Vagina (tissue), 2 donors: Measurements from ENCODE around the gene TM7SF2. TPM values are rescaled to one million over a fixed set of nuclear protein-coding genes. Genes with fewer than 3 reads are reported as not detected.

Experiments used
- DNase-seq, 2 donors: peaks; one replicate each; pipeline ENCODE4 v3.0.0-alpha.2; 2017; ENCODE audit errors: extremely low spot score in 2 of 2
- H3K27ac ChIP-seq: fragments of 200-600 bp; sonication (generic); one replicate; pipeline ENCODE4 v1.5.1; 2019
- H3K27me3 ChIP-seq: fragments of 200-600 bp; sonication (generic); one replicate; pipeline ENCODE4 v1.5.1; 2019
- H3K36me3 ChIP-seq, 2 donors: fragments of 200-600 bp; sonication (generic); one replicate each; pipeline ENCODE4 v1.5.1; 2017 to 2019
- H3K4me1 ChIP-seq: fragments of 200-600 bp; sonication (generic); one replicate; pipeline ENCODE4 v1.5.1; 2019
- H3K4me3 ChIP-seq, 2 donors: fragments of 200-600 bp; sonication (generic); 1 replicate in 1 of 2; 2 replicates in 1 of 2; pipeline ENCODE4 v1.5.1; 2016 to 2019
- H3K9me3 ChIP-seq: fragments of 200-600 bp; sonication (generic); one replicate; pipeline ENCODE4 v1.5.1; 2019
- CTCF ChIP-seq, 3 experiments: fragments of 450-650 bp in 2 of 3; fragments of 200-600 bp in 1 of 3; sonication (generic) in 1 of 3; IDR thresholded peaks; one replicate each; pipeline ENCODE4 v1.5.1; 2017 to 2019; ENCODE audit warnings: antibody characterized with exemption in 3 of 3, mild to moderate bottlenecking in 2 of 3, moderate library complexity in 2 of 3
- POLR2A ChIP-seq, 2 donors: fragments of 450-650 bp; IDR thresholded peaks; one replicate each; pipeline ENCODE4 v1.6.1; 2017; ENCODE audit warnings: antibody characterized with exemption in 2 of 2, mild to moderate bottlenecking in 2 of 2, moderate library complexity in 2 of 2
- POLR2AphosphoS5 ChIP-seq, 2 donors: sonication (generic); formaldehyde crosslinking; IDR thresholded peaks; one replicate each; pipeline ENCODE4 v1.9.0; 2017; ENCODE audit warnings: antibody characterized with exemption in 2 of 2, mild to moderate bottlenecking in 2 of 2, low read depth in 1 of 2; ENCODE audit not compliant: insufficient read depth in 1 of 2
- intact Hi-C: fragments of 100-400 bp; cut with DNase I; formaldehyde crosslinking; loops from one replicate; pipeline ENCODE4 v1.15.1; 2023
- total RNA-seq: library from RNA; depleted of rRNA; stranded (reverse); fragments of >200 nt; gene quantifications from one replicate; pipeline ENCODE4 v1.2.3, GENCODE V29; 2016

The TM7SF2 gene
- total RNA-seq, 1 donor from 2014 or later, result 37.6 TPM

GRCh38 chr11:65113361-65113756, 1.7 kb downstream of the TM7SF2 start:
- DNase-seq, result no peak
- Histone ChIP-seq H3K9me3 (no peaks in the 10 kb centered on the region), H3K36me3 (peaks cover 0 to 11% of the 10 kb centered on the region in 2 donors), H3K4me3 (peak overlapping the region; percentile 50 to 53), H3K27me3 (no peaks in the 10 kb centered on the region), H3K4me1 (peaks cover 60% of the 10 kb centered on the region), H3K27ac (no peak overlapping the region)
- TF ChIP-seq POLR2AphosphoS5 (IDR thresholded peaks at IDR 0.05; ENCODE audit: insufficient read depth in 1 of 2, low read depth in 1 of 2), result no peak
- TF ChIP-seq CTCF (IDR thresholded peaks at IDR 0.05), result no peak
- no peak for TF ChIP-seq POLR2A (IDR thresholded peaks at IDR 0.05)
- intact Hi-C loops, result no loop called here

- TF ChIP-seq CTCF (IDR thresholded peaks at IDR 0.05), result no peak
- TF ChIP-seq POLR2A (IDR thresholded peaks at IDR 0.05), result no peak
- no peak for TF ChIP-seq POLR2AphosphoS5 (IDR thresholded peaks at IDR 0.05; ENCODE audit: insufficient read depth in 1 of 2, low read depth in 1 of 2)
- peaks cover 0 to 8% of the 10 kb centered on the region in 2 donors for H3K36me3 ChIP-seq
- no peaks in the 10 kb centered on the region for H3K9me3 ChIP-seq
- no peak for DNase-seq
- H3K27ac ChIP-seq, result no peak overlapping the region
- no peak overlapping the region for H3K4me3 ChIP-seq
- H3K27me3 ChIP-seq, result no peaks in the 10 kb centered on the region
- intact Hi-C loops, result no loop called here
- peaks cover 60% of the 10 kb centered on the region for H3K4me1 ChIP-seq
Measured at GRCh38 chr11:65113839-65114238, 2.2 kb downstream of the TM7SF2 start.

GRCh38 chr11:65114538-65115171, 3.0 kb downstream of the TM7SF2 start:
- intact Hi-C loops, result loop anchor here (5.0 kb wide), 1 partner anchor 102 kb away; the partner anchor contains the start of gene ARL2
- peaks cover 60% of the 10 kb centered on the region for H3K4me1 ChIP-seq
- H3K27me3 ChIP-seq, result no peaks in the 10 kb centered on the region
- no peak for DNase-seq
- H3K27ac ChIP-seq, result no peak overlapping the region
- no peaks in the 10 kb centered on the region for H3K9me3 ChIP-seq
- H3K4me3 ChIP-seq, result no peak overlapping the region
- no peak for TF ChIP-seq POLR2A (IDR thresholded peaks at IDR 0.05)
- TF ChIP-seq CTCF (IDR thresholded peaks at IDR 0.05), result no peak
- no peak for TF ChIP-seq POLR2AphosphoS5 (IDR thresholded peaks at IDR 0.05; ENCODE audit: insufficient read depth in 1 of 2, low read depth in 1 of 2)
- peaks cover 0 to 11% of the 10 kb centered on the region in 2 donors for H3K36me3 ChIP-seq

DNA sequence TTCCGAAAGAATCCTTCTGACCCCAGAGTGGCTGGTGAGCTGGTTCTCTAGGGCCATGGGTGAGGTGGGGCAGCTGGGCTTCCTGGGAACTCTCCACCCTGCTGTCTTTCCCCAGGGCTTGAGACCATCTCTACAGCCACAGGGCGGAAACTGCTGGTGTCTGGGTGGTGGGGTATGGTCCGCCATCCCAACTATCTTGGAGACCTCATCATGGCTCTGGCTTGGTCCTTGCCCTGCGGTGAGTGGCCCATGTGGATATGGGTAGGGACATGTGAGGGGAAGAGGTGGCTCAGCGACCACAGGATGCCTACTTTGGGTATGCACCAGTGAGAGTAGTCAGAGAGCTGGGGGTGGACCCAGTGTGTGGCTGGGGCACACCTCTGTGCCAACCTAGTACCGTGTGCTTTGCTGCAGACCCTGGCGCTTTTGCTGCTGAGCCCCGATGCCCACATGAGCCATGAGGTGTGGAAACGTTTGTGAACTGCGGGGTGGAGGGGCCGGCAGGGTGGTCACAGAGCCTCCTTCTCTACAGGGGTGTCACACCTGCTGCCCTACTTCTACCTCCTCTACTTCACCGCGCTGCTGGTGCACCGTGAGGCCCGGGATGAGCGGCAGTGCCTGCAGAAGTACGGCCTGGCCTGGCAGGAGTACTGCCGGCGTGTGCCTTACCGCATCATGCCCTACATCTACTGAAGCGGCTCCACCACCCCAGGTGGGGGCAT, 3.9 kb downstream of the TM7SF2 start:
- H3K36me3 ChIP-seq, result peaks cover 0 to 20% of the 10 kb centered on the region in 2 donors
- no peaks in the 10 kb centered on the region for H3K27me3 ChIP-seq
- DNase-seq, result no peak
- H3K4me1 ChIP-seq, result peaks cover 54% of the 10 kb centered on the region
- H3K27ac ChIP-seq, result no peak overlapping the region
- no peak for TF ChIP-seq POLR2A (IDR thresholded peaks at IDR 0.05)
- intact Hi-C loops, result loop anchor here (5.0 kb wide), 1 partner anchor 103 kb away; the partner anchor contains the start of gene ARL2
- no peak overlapping the region for H3K4me3 ChIP-seq
- H3K9me3 ChIP-seq, result no peaks in the 10 kb centered on the region

GRCh38 chr11:65116370-65117205, 4.9 kb downstream of the TM7SF2 start:
- H3K4me1 ChIP-seq, result peaks cover 54% of the 10 kb centered on the region
- DNase-seq, result no peak
- H3K4me3 ChIP-seq, result peak overlapping the region; percentile 79 to 98
- H3K36me3 ChIP-seq, result peaks cover 0 to 24% of the 10 kb centered on the region in 2 donors
- H3K9me3 ChIP-seq, result no peaks in the 10 kb centered on the region
- intact Hi-C loops, result loop anchor here (5.0 kb wide), 1 partner anchor 104 kb away; the partner anchor contains the start of gene ARL2
- H3K27ac ChIP-seq, result peak overlapping the region; percentile 71
- H3K27me3 ChIP-seq, result no peaks in the 10 kb centered on the region
- TF ChIP-seq POLR2A (IDR thresholded peaks at IDR 0.05) (no peak), CTCF (IDR thresholded peaks at IDR 0.05) (no peak), POLR2AphosphoS5 (IDR thresholded peaks at IDR 0.05; ENCODE audit: insufficient read depth in 1 of 2, low read depth in 1 of 2) (no peak)
